MCF 10A (cell line): Measurements from ENCODE around the gene VPS37C. TPM values are rescaled to one million over a fixed set of nuclear protein-coding genes. Genes with fewer than 3 reads are reported as not detected.

Experiments
- BruUV-seq: library from RNA; stranded (reverse); fragments of 400-500 nt; replicated peaks from 2 replicates; lab custom pipeline; 2021; lab: Mats Ljungman, UMichigan
- CTCF ChIA-PET: fragments of 300-600 bp; sonication (Branson Sonifier 250); formaldehyde crosslinking; extraction: SDS; loops from one replicate; lab custom pipeline; 2021; ENCODE audit warnings: antibody characterized with exemption, inconsistent platforms; lab: Yijun Ruan, JAX
- POLR2A ChIA-PET: fragments of 300-600, 350-650 bp; sonication (Branson Sonifier 250); formaldehyde crosslinking; extraction: SDS; loops from one replicate; lab custom pipeline; 2020; ENCODE audit warnings: antibody characterized with exemption, inconsistent platforms; lab: Yijun Ruan, JAX
- DNase-seq: peaks from one replicate; pipeline ENCODE4 v3.0.0-alpha.2; 2018; ENCODE audit not compliant: unreplicated experiment
- H3K27ac Mint-ChIP-seq: one replicate; pipeline ENCODE4 v1.8.0; 2022; ENCODE audit warnings: mild to moderate bottlenecking, low read depth, mixed read lengths; ENCODE audit not compliant: unreplicated experiment
- H3K27me3 Mint-ChIP-seq: one replicate; pipeline ENCODE4 v1.8.0; 2022; ENCODE audit warnings: mixed read lengths; ENCODE audit not compliant: insufficient read depth, unreplicated experiment
- H3K36me3 Mint-ChIP-seq: one replicate; pipeline ENCODE4 v1.8.0; 2022; ENCODE audit warnings: mild to moderate bottlenecking, moderate library complexity, mixed read lengths; ENCODE audit not compliant: insufficient read depth, unreplicated experiment
- H3K4me1 Mint-ChIP-seq: one replicate; pipeline ENCODE4 v1.8.0; 2022; ENCODE audit warnings: mixed read lengths; ENCODE audit not compliant: insufficient read depth, unreplicated experiment
- H3K4me3 Mint-ChIP-seq: one replicate; pipeline ENCODE4 v1.8.0; 2022; ENCODE audit warnings: mild to moderate bottlenecking, moderate library complexity, mixed read lengths; ENCODE audit not compliant: unreplicated experiment
- H3K9me3 Mint-ChIP-seq: one replicate; pipeline ENCODE4 v1.8.0; 2022; ENCODE audit warnings: mixed read lengths; ENCODE audit not compliant: unreplicated experiment
- intact Hi-C: fragments of 100-400 bp; cut with micrococcal nuclease; formaldehyde crosslinking; loops from 2 replicates; pipeline ENCODE4 v1.14.1; 2022
- total RNA-seq: library from RNA; stranded (reverse); gene quantifications from 2 replicates; pipeline ENCODE4 v1.2.3, GENCODE V29; 2022
- TF ChIP-seq, protein P1 (sequence below): fragments of 200-600 bp; IDR thresholded peaks from one replicate; pipeline ENCODE4 v1.8.0; 2022; ENCODE audit warnings: antibody characterized with exemption, mild to moderate bottlenecking; ENCODE audit not compliant: unreplicated experiment

The VPS37C gene
- total RNA-seq, 1 experiment from 2014 or later = 23.3 TPM

DNA sequence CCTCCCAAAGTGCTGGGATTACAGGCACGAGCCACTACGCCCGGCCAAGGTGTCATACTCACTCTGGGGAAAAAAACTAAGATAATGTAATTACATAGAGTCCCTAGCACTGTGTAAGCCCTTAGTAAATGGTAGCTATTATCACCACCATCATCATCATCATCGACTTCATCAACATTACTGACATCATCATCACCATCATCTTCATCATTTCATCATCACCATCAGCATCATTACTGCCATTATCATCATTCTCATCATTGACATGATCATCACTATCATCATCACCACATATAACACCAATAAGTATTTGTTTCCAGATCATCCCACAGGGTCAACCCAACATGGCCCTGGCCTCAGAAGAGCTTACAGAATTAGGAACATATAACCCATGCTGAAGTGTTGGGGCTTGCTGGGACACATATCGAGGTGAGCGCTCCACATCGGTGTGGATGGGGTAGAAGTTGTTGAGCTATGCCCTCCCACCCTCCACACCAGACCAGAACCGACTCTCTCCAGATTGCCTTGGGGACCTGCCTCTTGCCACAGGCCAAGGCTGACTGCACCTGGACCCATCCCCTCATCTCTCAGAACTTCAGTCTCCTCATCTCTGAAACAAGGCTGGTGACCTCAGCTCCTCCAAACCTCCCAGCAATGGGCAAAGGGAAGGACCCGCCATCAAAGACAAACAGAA is 73.7 kb downstream of the VPS37C start:
- DNase-seq = no peak
- Mint-ChIP-seq H3K4me3 (no peak overlapping the region), H3K9me3 (no peaks in the 10 kb centered on the region), H3K27ac (no peak overlapping the region), H3K27me3 (no peaks in the 10 kb centered on the region), H3K4me1 (no peaks in the 10 kb centered on the region), H3K36me3 (no peaks in the 10 kb centered on the region)
- CTCF ChIA-PET = interaction anchor here (0.6 kb wide), 1 partner anchor 33 kb away, joined by 4 read pairs; no protein-coding TSS in a partner anchor
- TF ChIP-seq, protein P1, sequence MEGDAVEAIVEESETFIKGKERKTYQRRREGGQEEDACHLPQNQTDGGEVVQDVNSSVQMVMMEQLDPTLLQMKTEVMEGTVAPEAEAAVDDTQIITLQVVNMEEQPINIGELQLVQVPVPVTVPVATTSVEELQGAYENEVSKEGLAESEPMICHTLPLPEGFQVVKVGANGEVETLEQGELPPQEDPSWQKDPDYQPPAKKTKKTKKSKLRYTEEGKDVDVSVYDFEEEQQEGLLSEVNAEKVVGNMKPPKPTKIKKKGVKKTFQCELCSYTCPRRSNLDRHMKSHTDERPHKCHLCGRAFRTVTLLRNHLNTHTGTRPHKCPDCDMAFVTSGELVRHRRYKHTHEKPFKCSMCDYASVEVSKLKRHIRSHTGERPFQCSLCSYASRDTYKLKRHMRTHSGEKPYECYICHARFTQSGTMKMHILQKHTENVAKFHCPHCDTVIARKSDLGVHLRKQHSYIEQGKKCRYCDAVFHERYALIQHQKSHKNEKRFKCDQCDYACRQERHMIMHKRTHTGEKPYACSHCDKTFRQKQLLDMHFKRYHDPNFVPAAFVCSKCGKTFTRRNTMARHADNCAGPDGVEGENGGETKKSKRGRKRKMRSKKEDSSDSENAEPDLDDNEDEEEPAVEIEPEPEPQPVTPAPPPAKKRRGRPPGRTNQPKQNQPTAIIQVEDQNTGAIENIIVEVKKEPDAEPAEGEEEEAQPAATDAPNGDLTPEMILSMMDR = no peak
- intact Hi-C loops = no loop called here
- no TSS peak for BruUV-seq
- POLR2A ChIA-PET = no interaction called here

DNA sequence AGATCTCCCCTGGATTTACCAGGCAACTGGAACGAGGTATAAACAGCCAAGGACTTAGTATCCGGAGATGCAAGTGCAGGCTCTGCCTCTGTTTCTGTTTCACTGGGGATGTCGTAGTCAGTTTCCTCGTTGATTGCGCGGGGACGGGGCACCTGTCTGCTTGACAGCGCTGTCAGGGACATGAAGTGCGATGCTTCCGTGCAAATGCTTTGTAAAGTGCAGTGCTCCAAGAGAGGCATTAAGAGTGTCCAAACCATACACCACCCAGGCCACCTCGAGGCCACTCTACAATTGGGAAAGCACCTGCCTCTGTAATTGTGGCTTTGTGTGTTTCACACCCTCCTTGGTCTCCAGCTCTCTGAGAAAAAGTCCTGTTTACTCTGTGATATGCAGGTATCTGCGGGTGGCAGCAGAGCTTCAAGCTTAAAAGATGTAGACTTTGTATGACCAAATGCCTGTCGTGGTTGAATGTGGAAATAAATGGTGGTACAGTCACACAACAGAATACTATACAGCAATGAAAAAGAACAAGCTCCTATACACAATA is 77.6 kb downstream of the VPS37C start:
- intact Hi-C loops = no loop called here
- BruUV-seq = no TSS peak
- TF ChIP-seq, protein P1 = no peak
- no peak overlapping the region for H3K4me3 Mint-ChIP-seq
- no peaks in the 10 kb centered on the region for H3K36me3 Mint-ChIP-seq
- ChIA-PET POLR2A (no interaction called here), CTCF (no interaction called here)
- no peaks in the 10 kb centered on the region for H3K27me3 Mint-ChIP-seq
- DNase-seq = no peak
- H3K9me3 Mint-ChIP-seq = no peaks in the 10 kb centered on the region
- no peaks in the 10 kb centered on the region for H3K4me1 Mint-ChIP-seq
- H3K27ac Mint-ChIP-seq = no peak overlapping the region

GRCh38 chr11:61082931-61083531 is 78.2 kb downstream of the VPS37C start:
- Mint-ChIP-seq H3K4me1 (no peaks in the 10 kb centered on the region), H3K9me3 (no peaks in the 10 kb centered on the region), H3K27ac (no peak overlapping the region), H3K4me3 (no peak overlapping the region), H3K27me3 (no peaks in the 10 kb centered on the region), H3K36me3 (no peaks in the 10 kb centered on the region)
- POLR2A ChIA-PET = no interaction called here
- no TSS peak for BruUV-seq
- DNase-seq = no peak
- TF ChIP-seq, protein P1 = no peak
- intact Hi-C loops = no loop called here
- CTCF ChIA-PET = interaction anchor here (0.6 kb wide), 1 partner anchor 40 kb away, joined by 3 read pairs; no protein-coding TSS in a partner anchor

DNA sequence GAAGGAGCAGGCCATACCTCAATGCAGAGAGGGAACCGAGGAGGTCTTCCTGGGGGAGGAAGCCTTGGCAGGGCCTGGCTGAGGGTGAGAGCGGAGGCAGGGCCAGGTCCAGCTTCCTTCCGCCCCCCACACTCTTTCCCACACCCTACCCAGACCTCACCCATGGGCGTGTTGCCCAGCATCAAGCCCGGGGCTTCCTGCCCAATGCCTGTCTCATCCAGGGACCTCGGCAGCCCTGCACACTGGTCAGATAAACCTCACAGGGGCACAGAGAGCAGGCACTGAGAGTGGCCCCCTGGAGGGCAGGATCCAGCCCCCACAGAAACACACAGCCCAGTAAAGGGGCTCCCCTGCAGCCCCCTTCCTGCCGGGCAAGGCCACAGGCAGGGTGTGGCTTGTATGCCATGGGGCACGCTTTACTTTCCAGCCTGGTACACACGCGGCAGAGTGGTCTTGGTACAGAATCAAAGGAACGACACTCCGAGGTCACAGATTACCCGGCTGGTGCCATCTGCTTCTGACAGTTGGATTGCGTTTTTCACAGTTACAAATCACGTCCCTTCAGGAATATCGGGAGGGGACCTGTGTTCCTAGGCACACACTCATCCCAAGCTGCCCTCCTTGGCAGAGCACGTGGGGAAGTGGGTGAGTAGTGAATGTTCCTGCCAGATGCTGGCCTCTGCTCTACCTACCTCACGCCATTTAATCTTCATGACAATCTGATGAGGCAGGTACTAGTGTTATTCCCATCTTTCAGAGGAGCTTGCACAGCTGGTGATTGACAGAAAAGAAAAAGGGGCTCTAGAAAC is 79.0 kb downstream of the VPS37C start:
- BruUV-seq = no TSS peak
- DNase-seq = no peak
- POLR2A ChIA-PET = interaction anchor here (0.6 kb wide), 1 partner anchor 170 kb away, joined by 7 read pairs; no protein-coding TSS in a partner anchor
- no peak overlapping the region for H3K4me3 Mint-ChIP-seq
- intact Hi-C loops = no loop called here
- H3K4me1 Mint-ChIP-seq = no peaks in the 10 kb centered on the region
- TF ChIP-seq, protein P1 = no peak
- H3K9me3 Mint-ChIP-seq = no peaks in the 10 kb centered on the region
- no peaks in the 10 kb centered on the region for H3K27me3 Mint-ChIP-seq
- no peaks in the 10 kb centered on the region for H3K36me3 Mint-ChIP-seq
- CTCF ChIA-PET = interaction anchor here (0.7 kb wide), 1 partner anchor 22 kb away, joined by 4 read pairs; no protein-coding TSS in a partner anchor
- H3K27ac Mint-ChIP-seq = no peak overlapping the region
